K562 (cell line): Measurements from ENCODE around the gene ACBD3. TPM values are rescaled to one million over a fixed set of nuclear protein-coding genes. Genes with fewer than 3 reads are reported as not detected.

Experiments used
- ATF1 ChIP-seq, 2 experiments: fragments of 450-650 bp in 1 of 2; IDR thresholded peaks; 2 replicates each; pipeline ENCODE4 v1.6.1; 2016; ENCODE audit warnings: missing compliant biosample characterization in 1 of 2, missing genetic modification characterization in 1 of 2
- ATF7 ChIP-seq: fragments of 450-650 bp; IDR thresholded peaks from 2 replicates; pipeline ENCODE4 v1.7.1; 2014; ENCODE audit warnings: mild to moderate bottlenecking, moderate library complexity
- BCL6 ChIP-seq: fragments of 250-450 bp; sonication (Bioruptor Pico); IDR thresholded peaks from 2 replicates; pipeline ENCODE4 v1.4.0; 2020
- BHLHE40 ChIP-seq: IDR thresholded peaks from 2 replicates; pipeline ENCODE4 v1.6.1; 2011; ENCODE audit warnings: low read length, improper control_type of control experiment
- FOSL1 ChIP-seq: fragments of 200-800 bp; sonication (Bioruptor generic); conservative IDR thresholded peaks from 2 replicates; pipeline ENCODE4 v1.6.1; 2016; ENCODE audit warnings: missing genetic modification characterization, missing compliant biosample characterization
- KAT7 ChIP-seq: sonication (generic); formaldehyde crosslinking; IDR thresholded peaks from 2 replicates; pipeline ENCODE4 v1.8.0; 2022; ENCODE audit warnings: missing genetic modification reagents, mild to moderate bottlenecking, borderline replicate concordance
- MEIS2 ChIP-seq: fragments of 450-650 bp; IDR thresholded peaks from 2 replicates; pipeline ENCODE4 v1.6.1; 2014; ENCODE audit warnings: mild to moderate bottlenecking; ENCODE audit not compliant: partially characterized antibody
- NCOR1 ChIP-seq: fragments of 450-650 bp; IDR thresholded peaks from 2 replicates; pipeline ENCODE4 v1.6.1; 2016; ENCODE audit warnings: mild to moderate bottlenecking, moderate library complexity
- NR2C2 ChIP-seq, 2 experiments: fragments of 200-800 bp in 1 of 2; sonication (Bioruptor generic) in 1 of 2; sonication (generic) in 1 of 2; formaldehyde crosslinking in 1 of 2; IDR thresholded peaks; 2 replicates each; pipeline versions ENCODE4 v1.6.1 to v1.8.0; 2016 to 2022; ENCODE audit warnings: mild to moderate bottlenecking in 1 of 2, missing compliant biosample characterization in 1 of 2, missing genetic modification characterization in 1 of 2, missing genetic modification reagents in 1 of 2
- NR2F6 ChIP-seq: fragments of 450-650 bp; formaldehyde crosslinking; IDR thresholded peaks from 2 replicates; pipeline ENCODE4 v1.4.0; 2020; ENCODE audit warnings: mild to moderate bottlenecking
- POLR2A ChIP-seq: fragments of 450-650 bp; conservative IDR thresholded peaks from 2 replicates; pipeline ENCODE4 v1.6.1; 2016
- RHOXF2B ChIP-seq: fragments of 250-450 bp; sonication (Bioruptor Pico); conservative IDR thresholded peaks from 2 replicates; pipeline ENCODE4 v1.5.1; 2021
- SMAD4 ChIP-seq: fragments of 250-450 bp; sonication (Bioruptor Pico); conservative IDR thresholded peaks from 2 replicates; pipeline ENCODE4 v1.8.0; 2021; ENCODE audit warnings: inconsistent platforms, mild to moderate bottlenecking, moderate library complexity
- U2AF2 ChIP-seq: fragments of 200-400 bp; formaldehyde crosslinking; optimal IDR thresholded peaks from 2 replicates; pipeline ENCODE3; 2017; ENCODE audit warnings: low read depth, mild to moderate bottlenecking, low read length
- ZNF778 ChIP-seq: fragments of 450-650 bp; formaldehyde crosslinking; IDR thresholded peaks from 2 replicates; pipeline ENCODE4 v1.4.0; 2020; ENCODE audit warnings: mild to moderate bottlenecking, moderate library complexity
- ZNF780A ChIP-seq: fragments of 250-450 bp; sonication (Bioruptor Pico); IDR thresholded peaks from 2 replicates; pipeline ENCODE4 v1.5.0; 2021; ENCODE audit warnings: mild to moderate bottlenecking
- polyA plus RNA-seq, 8 experiments: library from polyadenylated mRNA; depleted of rRNA in 4 of 8; stranded (reverse) in 5 of 8; unstranded in 3 of 8; fragments of >200 nt; fragmentation: Nextera tagmentation in 2 of 8; fragmentation: Illumina TruSeq in 1 of 8; extraction: Ambion mirVana in 2 of 8; extraction: Trizol in 1 of 8; gene quantifications; 2 replicates each; pipeline versions ENCODE4 v1.2.1 to v1.2.3, GENCODE V29; 2011 to 2014; ENCODE audit warnings: inconsistent platforms in 1 of 8, missing spikeins in 1 of 8
- total RNA-seq, 7 experiments: library from RNA; depleted of rRNA in 6 of 7; stranded (reverse); fragments of >200 nt in 6 of 7; fragmentation: Illumina TruSeq in 2 of 7; extraction: Trizol in 2 of 7; gene quantifications; 2 replicates each; pipeline versions ENCODE4 v1.2.1 to v1.2.3, GENCODE V29; 2011 to 2021; ENCODE audit warnings: low replicate concordance in 1 of 7
- TF ChIP-seq, protein P1 (sequence below): fragments of 450-650 bp; IDR thresholded peaks from 2 replicates; pipeline ENCODE4 v1.6.1; 2016; ENCODE audit warnings: low read depth, mild to moderate bottlenecking, moderate library complexity
- TF ChIP-seq, protein P2 (sequence below), 2 experiments: fragments of 450-650 bp in 1 of 2; sonication (generic) in 1 of 2; formaldehyde crosslinking in 1 of 2; IDR thresholded peaks in 1 of 2; conservative IDR thresholded peaks in 1 of 2; 2 replicates each; pipeline versions ENCODE4 v1.6.1 to v1.8.1; 2016 to 2023; ENCODE audit warnings: mild to moderate bottlenecking in 2 of 2, moderate library complexity in 2 of 2, inconsistent platforms in 1 of 2, missing genetic modification reagents in 1 of 2
- TF ChIP-seq, protein P3 (sequence below): fragments of 450-650 bp; IDR thresholded peaks from 2 replicates; pipeline ENCODE4 v1.6.1; 2016
- TF ChIP-seq, protein P4 (sequence below): fragments of 450-650 bp; IDR thresholded peaks from 2 replicates; pipeline ENCODE4 v1.7.1; 2018; ENCODE audit warnings: mild to moderate bottlenecking, low read depth; ENCODE audit not compliant: partially characterized antibody
- TF ChIP-seq, protein P5 (sequence below): IDR thresholded peaks from 2 replicates; pipeline ENCODE4 v1.6.1; 2016; ENCODE audit warnings: missing genetic modification characterization, missing compliant biosample characterization

Gene ACBD3
- total and polyA plus RNA-seq, 9 of the 15 experiments (the other 6 are each of a cell fraction or from before 2014, with no cell fraction given), result 11.1 to 36.7 (median 26.9) TPM

DNA sequence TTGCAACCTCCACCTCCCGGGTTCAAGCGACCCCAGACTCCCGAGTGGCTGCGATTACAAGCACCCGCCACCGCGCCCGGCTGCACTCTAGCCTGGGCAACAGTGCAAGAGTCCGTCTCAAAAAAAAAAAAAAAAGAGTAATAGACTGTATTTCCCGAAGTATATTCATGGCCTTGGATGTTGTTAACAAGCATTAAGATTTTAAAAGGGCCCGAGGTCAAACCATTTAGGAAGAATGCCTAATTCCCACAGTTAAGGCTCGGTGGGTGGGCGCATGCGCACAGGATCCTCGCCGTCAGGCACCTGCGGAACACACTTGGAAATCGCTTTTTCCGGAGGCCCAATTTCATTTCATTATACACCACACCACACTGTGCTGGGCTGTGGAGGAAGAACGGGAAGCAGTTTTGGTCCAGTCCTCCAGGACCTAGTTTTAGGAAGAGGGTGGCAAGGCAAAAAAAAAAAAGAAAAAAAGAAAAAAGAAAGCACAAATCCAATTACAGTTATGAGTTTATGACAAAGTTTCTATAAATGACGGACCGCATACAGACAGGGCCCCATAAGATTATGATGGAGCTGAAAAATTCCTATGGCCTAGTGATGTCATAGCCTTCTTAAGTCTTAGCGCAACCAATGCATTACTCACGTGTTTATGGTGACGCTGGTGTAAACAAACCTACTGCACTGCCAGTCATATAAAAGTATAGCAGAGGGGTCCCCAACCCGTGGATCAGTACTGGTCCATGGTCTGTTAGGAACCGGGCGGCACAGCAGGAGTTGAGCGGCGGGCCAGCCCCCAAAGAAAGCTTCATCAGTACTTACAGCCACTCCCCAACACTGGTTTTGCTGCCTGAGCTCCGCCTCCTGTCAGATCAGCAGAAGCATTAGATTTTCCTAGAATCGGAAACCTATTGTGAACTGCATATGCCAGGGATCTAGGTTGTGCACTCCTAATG, 85.8 kb downstream of the ACBD3 start (continued):
- TF ChIP-seq, protein P1, sequence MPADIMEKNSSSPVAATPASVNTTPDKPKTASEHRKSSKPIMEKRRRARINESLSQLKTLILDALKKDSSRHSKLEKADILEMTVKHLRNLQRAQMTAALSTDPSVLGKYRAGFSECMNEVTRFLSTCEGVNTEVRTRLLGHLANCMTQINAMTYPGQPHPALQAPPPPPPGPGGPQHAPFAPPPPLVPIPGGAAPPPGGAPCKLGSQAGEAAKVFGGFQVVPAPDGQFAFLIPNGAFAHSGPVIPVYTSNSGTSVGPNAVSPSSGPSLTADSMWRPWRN, result no peak
- TF ChIP-seq ZNF778 (CRISPR knock-in tag), result no peak
- no peak for TF ChIP-seq POLR2A
- TF ChIP-seq U2AF2, result no peak
- TF ChIP-seq KAT7, result no peak
- no peak for TF ChIP-seq NR2C2 (CRISPR knock-in tag; IDR thresholded peaks at IDR 0.05)
- no peak for TF ChIP-seq NR2C2 (tag; IDR thresholded peaks at IDR 0.05)
- no peak for TF ChIP-seq NCOR1
- TF ChIP-seq MEIS2, result peak; percentile 52
- TF ChIP-seq, protein P2, sequence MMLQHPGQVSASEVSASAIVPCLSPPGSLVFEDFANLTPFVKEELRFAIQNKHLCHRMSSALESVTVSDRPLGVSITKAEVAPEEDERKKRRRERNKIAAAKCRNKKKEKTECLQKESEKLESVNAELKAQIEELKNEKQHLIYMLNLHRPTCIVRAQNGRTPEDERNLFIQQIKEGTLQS (IDR thresholded peaks at IDR 0.05), result peak; percentile 74
- TF ChIP-seq, protein P2 (CRISPR knock-in tag; conservative IDR thresholded peaks at IDR 0.05), result no peak
- TF ChIP-seq, protein P3, sequence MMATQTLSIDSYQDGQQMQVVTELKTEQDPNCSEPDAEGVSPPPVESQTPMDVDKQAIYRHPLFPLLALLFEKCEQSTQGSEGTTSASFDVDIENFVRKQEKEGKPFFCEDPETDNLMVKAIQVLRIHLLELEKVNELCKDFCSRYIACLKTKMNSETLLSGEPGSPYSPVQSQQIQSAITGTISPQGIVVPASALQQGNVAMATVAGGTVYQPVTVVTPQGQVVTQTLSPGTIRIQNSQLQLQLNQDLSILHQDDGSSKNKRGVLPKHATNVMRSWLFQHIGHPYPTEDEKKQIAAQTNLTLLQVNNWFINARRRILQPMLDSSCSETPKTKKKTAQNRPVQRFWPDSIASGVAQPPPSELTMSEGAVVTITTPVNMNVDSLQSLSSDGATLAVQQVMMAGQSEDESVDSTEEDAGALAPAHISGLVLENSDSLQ, result peak; percentile 47
- TF ChIP-seq SMAD4 (CRISPR knock-in tag), result no peak
- no peak for TF ChIP-seq RHOXF2B (CRISPR knock-in tag)
- no peak for TF ChIP-seq ZNF780A (CRISPR knock-in tag)
- TF ChIP-seq, protein P4, sequence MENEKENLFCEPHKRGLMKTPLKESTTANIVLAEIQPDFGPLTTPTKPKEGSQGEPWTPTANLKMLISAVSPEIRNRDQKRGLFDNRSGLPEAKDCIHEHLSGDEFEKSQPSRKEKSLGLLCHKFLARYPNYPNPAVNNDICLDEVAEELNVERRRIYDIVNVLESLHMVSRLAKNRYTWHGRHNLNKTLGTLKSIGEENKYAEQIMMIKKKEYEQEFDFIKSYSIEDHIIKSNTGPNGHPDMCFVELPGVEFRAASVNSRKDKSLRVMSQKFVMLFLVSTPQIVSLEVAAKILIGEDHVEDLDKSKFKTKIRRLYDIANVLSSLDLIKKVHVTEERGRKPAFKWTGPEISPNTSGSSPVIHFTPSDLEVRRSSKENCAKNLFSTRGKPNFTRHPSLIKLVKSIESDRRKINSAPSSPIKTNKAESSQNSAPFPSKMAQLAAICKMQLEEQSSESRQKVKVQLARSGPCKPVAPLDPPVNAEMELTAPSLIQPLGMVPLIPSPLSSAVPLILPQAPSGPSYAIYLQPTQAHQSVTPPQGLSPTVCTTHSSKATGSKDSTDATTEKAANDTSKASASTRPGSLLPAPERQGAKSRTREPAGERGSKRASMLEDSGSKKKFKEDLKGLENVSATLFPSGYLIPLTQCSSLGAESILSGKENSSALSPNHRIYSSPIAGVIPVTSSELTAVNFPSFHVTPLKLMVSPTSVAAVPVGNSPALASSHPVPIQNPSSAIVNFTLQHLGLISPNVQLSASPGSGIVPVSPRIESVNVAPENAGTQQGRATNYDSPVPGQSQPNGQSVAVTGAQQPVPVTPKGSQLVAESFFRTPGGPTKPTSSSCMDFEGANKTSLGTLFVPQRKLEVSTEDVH, result no peak
- no peak for TF ChIP-seq NR2F6 (CRISPR knock-in tag)
- TF ChIP-seq BHLHE40, result peak; percentile 42; the same call in 1 of the 2 replicates
- peak; percentile 57 for TF ChIP-seq ATF7
- no peak for TF ChIP-seq FOSL1
- no peak for TF ChIP-seq ATF1 (CRISPR knock-in tag; IDR thresholded peaks at IDR 0.05)
- TF ChIP-seq ATF1 (tag; IDR thresholded peaks at IDR 0.05), result peak; percentile 68
- TF ChIP-seq, protein P5, sequence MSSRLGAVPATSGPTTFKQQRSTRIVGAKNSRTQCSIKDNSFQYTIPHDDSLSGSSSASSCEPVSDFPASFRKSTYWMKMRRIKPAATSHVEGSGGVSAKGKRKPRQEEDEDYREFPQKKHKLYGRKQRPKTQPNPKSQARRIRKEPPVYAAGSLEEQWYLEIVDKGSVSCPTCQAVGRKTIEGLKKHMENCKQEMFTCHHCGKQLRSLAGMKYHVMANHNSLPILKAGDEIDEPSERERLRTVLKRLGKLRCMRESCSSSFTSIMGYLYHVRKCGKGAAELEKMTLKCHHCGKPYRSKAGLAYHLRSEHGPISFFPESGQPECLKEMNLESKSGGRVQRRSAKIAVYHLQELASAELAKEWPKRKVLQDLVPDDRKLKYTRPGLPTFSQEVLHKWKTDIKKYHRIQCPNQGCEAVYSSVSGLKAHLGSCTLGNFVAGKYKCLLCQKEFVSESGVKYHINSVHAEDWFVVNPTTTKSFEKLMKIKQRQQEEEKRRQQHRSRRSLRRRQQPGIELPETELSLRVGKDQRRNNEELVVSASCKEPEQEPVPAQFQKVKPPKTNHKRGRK (tag), result 0 out of 2 replicates have a peak, but pooled peaks have one; percentile 14
- no peak for TF ChIP-seq BCL6
